GM12878 (cell line): Measurements from ENCODE around the gene AGER. TPM values are rescaled to one million over a fixed set of nuclear protein-coding genes. Genes with fewer than 3 reads are reported as not detected.

Source experiments
- ATAC-seq: fragments of 200-7000 bp; cut with Tn5 transposase; 3 replicates; pipeline ENCODE4 v1.9.1; 2020; ENCODE audit warnings: mild to moderate bottlenecking, moderate library complexity
- BruUV-seq: library from RNA; stranded (reverse); fragments of 400-500 nt; replicated peaks from 2 replicates; lab custom pipeline; 2021; lab: Mats Ljungman, UMichigan
- CTCF ChIA-PET: fragments of 300-600 bp; sonication (Branson Sonifier 250); formaldehyde crosslinking; extraction: SDS; loops from one replicate; lab custom pipeline; 2021; ENCODE audit warnings: inconsistent platforms; lab: Yijun Ruan, JAX
- POLR2A ChIA-PET: fragments of 350-600 bp; formaldehyde crosslinking; extraction: SDS; loops from one replicate; lab custom pipeline; 2021; ENCODE audit warnings: inconsistent platforms; lab: Charles Lee
- RAD21 ChIA-PET: fragments of 300-600 bp; sonication (Branson Sonifier 250); formaldehyde crosslinking; loops from one replicate; lab custom pipeline; 2023; ENCODE audit warnings: antibody characterized with exemption; ENCODE audit not compliant: unreplicated experiment; lab: Charles Lee
- SMC1A ChIA-PET: fragments of 300-600 bp; sonication (Branson Sonifier 250); formaldehyde crosslinking; loops from one replicate; lab custom pipeline; 2023; ENCODE audit not compliant: unreplicated experiment, uncharacterized antibody; lab: Charles Lee
- DNase-seq: peaks from one replicate; pipeline ENCODE4 v3.0.0-alpha.2; 2011; ENCODE audit warnings: low read depth, low spot score
- FAIRE-seq: peaks from 3 replicates; lab custom pipeline; 2011; peaks lifted over from hg19 to GRCh38; lab: Jason Lieb, UNC
- H2AFZ ChIP-seq: 2 replicates; pipeline ENCODE4 v1.6.0; 2011; ENCODE audit warnings: low read depth, low read length, control low read depth; ENCODE audit not compliant: control insufficient read depth
- H3K27ac ChIP-seq: 2 replicates; pipeline ENCODE4 v1.5.1; 2011; ENCODE audit warnings: control low read depth; ENCODE audit not compliant: control insufficient read depth, insufficient read depth
- H3K27me3 ChIP-seq, 2 experiments: replicated peaks in 1 of 2; 2 replicates each; pipeline versions ENCODE4 v1.6.0 to v1.6.1; 2011; ENCODE audit warnings: low read length in 1 of 2; ENCODE audit not compliant: control insufficient read depth in 2 of 2, insufficient read depth in 2 of 2
- H3K36me3 ChIP-seq, 2 experiments: 2 replicates each; pipeline ENCODE4 v1.5.1; 2011; ENCODE audit warnings: low read length in 1 of 2; ENCODE audit not compliant: control insufficient read depth in 2 of 2, insufficient read depth in 2 of 2
- H3K4me1 ChIP-seq: 2 replicates; pipeline ENCODE4 v1.6.1; 2011; ENCODE audit warnings: mild to moderate bottlenecking, low read length, moderate library complexity, mixed read lengths; ENCODE audit not compliant: control insufficient read depth, insufficient read depth
- H3K4me2 ChIP-seq: 2 replicates; pipeline ENCODE4 v1.6.0; 2011; ENCODE audit warnings: control low read depth; ENCODE audit not compliant: control insufficient read depth, insufficient read depth
- H3K4me3 ChIP-seq: fragments of 200-600 bp; sonication (generic); 2 replicates; pipeline ENCODE4 v1.5.1; 2016
- H3K79me2 ChIP-seq: 2 replicates; pipeline ENCODE4 v1.6.0; 2011; ENCODE audit warnings: low read length; ENCODE audit not compliant: control insufficient read depth, insufficient read depth
- H3K9ac ChIP-seq: 2 replicates; pipeline ENCODE4 v1.8.0; 2011; ENCODE audit warnings: low read length, control low read depth, mixed read lengths; ENCODE audit not compliant: control insufficient read depth, insufficient read depth
- H3K9me3 ChIP-seq: replicated peaks from 3 replicates; pipeline ENCODE4 v1.5.1; 2011; ENCODE audit warnings: mild to moderate bottlenecking, low read length; ENCODE audit not compliant: control insufficient read depth, insufficient read depth
- H4K20me1 ChIP-seq: 2 replicates; pipeline ENCODE4 v1.6.0; 2011; ENCODE audit not compliant: control insufficient read depth, insufficient read depth
- EED ChIP-seq: sonication (generic); IDR thresholded peaks from 2 replicates; pipeline ENCODE4 v1.6.1; 2016; ENCODE audit warnings: antibody characterized with exemption, low read depth
- HDAC2 ChIP-seq: fragments of 200-600 bp; sonication (generic); IDR thresholded peaks from 2 replicates; pipeline ENCODE4 v1.6.1; 2017
- IRF4 ChIP-seq: IDR thresholded peaks from 2 replicates; pipeline ENCODE4 v1.6.1; 2011; ENCODE audit warnings: low read depth, low read length
- KLF5 ChIP-seq: fragments of 450-650 bp; IDR thresholded peaks from 2 replicates; pipeline ENCODE4 v1.6.1; 2014; ENCODE audit warnings: mild to moderate bottlenecking; ENCODE audit not compliant: partially characterized antibody
- NFIC ChIP-seq: IDR thresholded peaks from 2 replicates; pipeline ENCODE4 v1.6.1; 2012; ENCODE audit warnings: low read depth, mild to moderate bottlenecking, inconsistent platforms, low read length, moderate library complexity
- PML ChIP-seq: IDR thresholded peaks from 2 replicates; pipeline ENCODE4 v1.6.1; 2012; ENCODE audit warnings: low read length, inconsistent platforms
- RAD21 ChIP-seq: IDR thresholded peaks from 2 replicates; pipeline ENCODE4 v1.6.1; 2011; ENCODE audit warnings: mild to moderate bottlenecking, low read depth, low read length, moderate library complexity; ENCODE audit not compliant: insufficient read depth
- RCOR1 ChIP-seq: conservative IDR thresholded peaks from 2 replicates; pipeline ENCODE4 v1.6.1; 2012; ENCODE audit warnings: low read depth, low read length, improper control_type of control experiment
- RFX5 ChIP-seq: IDR thresholded peaks from 2 replicates; pipeline ENCODE4 v1.6.1; 2011; ENCODE audit warnings: low read depth, low read length, improper control_type of control experiment
- SREBF2 ChIP-seq: IDR thresholded peaks from 2 replicates; pipeline ENCODE4 v1.6.1; 2012; ENCODE audit warnings: mild to moderate bottlenecking, low read length
- ZNF384 ChIP-seq: IDR thresholded peaks from 2 replicates; pipeline ENCODE4 v1.6.1; 2012; ENCODE audit warnings: low read depth, mild to moderate bottlenecking, low read length, improper control_type of control experiment, borderline replicate concordance
- WGBS: methylation state at CpG from one replicate; pipeline ENCODE4 v1.1.6; 2016; ENCODE audit warnings: low lambda C conversion rate; ENCODE audit not compliant: insufficient replicate concordance, insufficient coverage; ENCODE audit errors: missing lambda C conversion rate; 5-methylcytosine and 5-hydroxymethylcytosine counted together
- in situ Hi-C: fragments of 300-500 bp; cut with MboI; formaldehyde crosslinking; loops from 9 replicates; pipeline ENCODE4 v1.14.3; 2018; ENCODE audit warnings: mixed read lengths
- intact Hi-C: fragments of 100-400 bp; cut with micrococcal nuclease; formaldehyde crosslinking; loops from one replicate; pipeline ENCODE4 v1.14.2; 2022; ENCODE audit not compliant: unreplicated experiment
- polyA plus RNA-seq, 11 experiments: library from polyadenylated mRNA; depleted of rRNA in 4 of 11; unstranded in 6 of 11; stranded (reverse) in 5 of 11; fragments of >200 nt; fragmentation: Nextera tagmentation in 4 of 11; fragmentation: Illumina TruSeq in 1 of 11; extraction: Ambion mirVana in 4 of 11; extraction: Trizol in 1 of 11; gene quantifications; 1 replicate in 1 of 11; 2 replicates in 10 of 11; pipeline versions ENCODE4 v1.2.1 to v1.2.3, GENCODE V29; 2011 to 2016; ENCODE audit warnings: inconsistent platforms in 2 of 11, missing spikeins in 2 of 11, low read depth in 1 of 11
- total RNA-seq, 4 experiments: library from RNA; depleted of rRNA in 3 of 4; stranded (reverse); fragments of >200 nt in 3 of 4; fragmentation: Illumina TruSeq in 1 of 4; extraction: Trizol in 1 of 4; gene quantifications; 2 replicates each; pipeline versions ENCODE4 v1.2.1 to v1.2.3, GENCODE V29; 2013 to 2021
- TF ChIP-seq, protein P1 (sequence below): fragments of 450-650 bp; IDR thresholded peaks from 2 replicates; pipeline ENCODE4 v1.6.1; 2017; ENCODE audit warnings: mild to moderate bottlenecking, moderate library complexity

AGER gene
- total and polyA plus RNA-seq, 10 of the 15 experiments (the other 5 are each of a cell fraction or from before 2014, with no cell fraction given): 1.1 to 18.2 (median 3.9) TPM

DNA sequence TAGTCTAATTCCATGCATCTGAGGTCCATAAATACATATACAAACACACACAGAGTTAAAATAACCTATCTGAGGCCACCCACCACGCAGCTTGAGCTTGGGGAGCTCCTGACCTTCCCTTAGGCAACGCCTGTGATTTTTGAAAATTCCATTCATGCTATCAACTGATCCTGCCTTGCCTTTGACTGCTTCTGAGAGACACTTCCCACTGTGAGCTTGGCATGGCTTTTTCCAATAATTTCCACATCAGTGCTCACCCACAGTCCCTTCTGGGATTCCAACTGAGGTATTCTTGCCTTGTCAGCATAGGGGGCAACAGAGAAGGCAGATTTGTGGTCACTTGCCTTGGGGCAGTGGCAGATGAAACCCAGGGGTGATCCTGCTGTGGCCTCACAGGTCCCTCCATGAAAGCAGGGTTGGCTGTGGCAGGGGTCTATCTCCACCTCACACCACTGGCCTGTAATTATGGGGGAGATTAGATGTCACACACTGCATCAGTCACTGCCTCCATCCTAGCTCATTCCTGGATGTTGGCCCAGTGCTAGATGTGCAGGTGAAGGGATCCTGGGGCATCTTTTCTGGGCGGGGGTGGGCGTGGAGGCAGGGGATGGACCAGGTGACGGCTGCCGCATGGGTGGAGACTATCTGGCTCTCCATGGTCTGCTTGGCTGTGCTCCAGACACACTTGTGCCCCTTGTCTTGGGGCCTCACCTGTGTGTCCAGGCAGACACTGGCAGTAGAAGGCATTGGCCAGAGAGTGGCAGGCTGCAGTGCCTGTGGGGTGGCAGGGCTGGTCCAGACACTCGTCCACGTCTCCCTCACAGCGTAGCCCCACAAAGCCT is 19.6 kb upstream of the AGER start:
- RAD21 ChIA-PET: no interaction called here
- FAIRE-seq (no peak), ATAC-seq (no peak), DNase-seq (no peak)
- no peak overlapping the region for H3K4me3 ChIP-seq
- H3K4me1 ChIP-seq: no peaks in the 10 kb centered on the region
- no peaks in the 10 kb centered on the region for H3K79me2 ChIP-seq
- H3K4me2 ChIP-seq: no peak overlapping the region
- intact Hi-C loops: no loop called here
- CTCF ChIA-PET: interaction anchor here (1.4 kb wide), 1 partner anchor 45 kb away, joined by 3 read pairs; no protein-coding TSS in a partner anchor
- SMC1A ChIA-PET: no interaction called here
- H3K9ac ChIP-seq: no peak overlapping the region
- no peaks in the 10 kb centered on the region for H3K9me3 ChIP-seq
- POLR2A ChIA-PET: no interaction called here
- no peak for TF ChIP-seq SREBF2
- TF ChIP-seq PML: no peak
- no peak for TF ChIP-seq RAD21
- TF ChIP-seq HDAC2: no peak
- no peak for TF ChIP-seq IRF4
- TF ChIP-seq ZNF384: no peak
- TF ChIP-seq EED: no peak
- no peaks in the 10 kb centered on the region for H3K36me3 ChIP-seq
- H3K27ac ChIP-seq: no peak overlapping the region
- no peaks in the 10 kb centered on the region for H3K27me3 ChIP-seq
- H2AFZ ChIP-seq: no peak overlapping the region
- 50% methylated on average over 9 of the region's 9 CpGs for WGBS
- no TSS peak for BruUV-seq
- in situ Hi-C loops: no loop called here
- no peaks in the 10 kb centered on the region for H4K20me1 ChIP-seq

DNA sequence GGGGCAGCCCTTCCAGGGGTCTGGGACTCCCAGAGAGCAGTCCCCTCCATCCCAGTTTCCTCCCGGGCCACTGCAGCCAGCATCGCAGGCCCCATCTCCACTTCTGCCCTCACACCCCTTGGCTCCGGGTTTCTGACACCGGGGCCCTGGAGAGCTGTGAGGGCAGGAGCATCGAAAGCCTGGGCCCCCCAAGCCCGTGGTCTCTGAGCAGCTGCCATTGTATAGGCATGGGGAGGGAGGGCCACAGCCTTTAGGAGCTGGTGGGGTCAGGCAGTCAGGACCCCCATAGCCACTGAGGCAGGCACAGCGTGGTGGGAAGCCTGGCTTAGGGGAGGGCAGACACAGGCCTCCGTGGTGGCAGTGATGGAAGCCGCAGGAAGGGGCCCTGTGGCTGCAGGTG is 18.1 kb upstream of the AGER start:
- no peaks in the 10 kb centered on the region for H3K36me3 ChIP-seq
- no peak overlapping the region for H3K4me2 ChIP-seq
- in situ Hi-C loops (no loop called here), intact Hi-C loops (no loop called here)
- ChIA-PET SMC1A (no interaction called here), RAD21 (no interaction called here), POLR2A (no interaction called here), CTCF (interaction anchor here (0.6 kb wide), 1 partner anchor 83 kb away, joined by 3 read pairs; no protein-coding TSS in a partner anchor)
- peaks cover 3% of the 10 kb centered on the region for H3K4me1 ChIP-seq
- WGBS: 57% methylated on average over 9 of the region's 9 CpGs
- H3K9me3 ChIP-seq: no peaks in the 10 kb centered on the region
- H4K20me1 ChIP-seq: no peaks in the 10 kb centered on the region
- no peak overlapping the region for H3K27ac ChIP-seq
- FAIRE-seq (no peak), ATAC-seq (no peak), DNase-seq (no peak)
- no peaks in the 10 kb centered on the region for H3K79me2 ChIP-seq
- no peak overlapping the region for H3K9ac ChIP-seq
- H2AFZ ChIP-seq: no peak overlapping the region
- H3K4me3 ChIP-seq: no peak overlapping the region
- H3K27me3 ChIP-seq: no peaks in the 10 kb centered on the region
- no TSS peak for BruUV-seq
- TF ChIP-seq RCOR1: no peak
- TF ChIP-seq NFIC: no peak
- TF ChIP-seq, protein P1, sequence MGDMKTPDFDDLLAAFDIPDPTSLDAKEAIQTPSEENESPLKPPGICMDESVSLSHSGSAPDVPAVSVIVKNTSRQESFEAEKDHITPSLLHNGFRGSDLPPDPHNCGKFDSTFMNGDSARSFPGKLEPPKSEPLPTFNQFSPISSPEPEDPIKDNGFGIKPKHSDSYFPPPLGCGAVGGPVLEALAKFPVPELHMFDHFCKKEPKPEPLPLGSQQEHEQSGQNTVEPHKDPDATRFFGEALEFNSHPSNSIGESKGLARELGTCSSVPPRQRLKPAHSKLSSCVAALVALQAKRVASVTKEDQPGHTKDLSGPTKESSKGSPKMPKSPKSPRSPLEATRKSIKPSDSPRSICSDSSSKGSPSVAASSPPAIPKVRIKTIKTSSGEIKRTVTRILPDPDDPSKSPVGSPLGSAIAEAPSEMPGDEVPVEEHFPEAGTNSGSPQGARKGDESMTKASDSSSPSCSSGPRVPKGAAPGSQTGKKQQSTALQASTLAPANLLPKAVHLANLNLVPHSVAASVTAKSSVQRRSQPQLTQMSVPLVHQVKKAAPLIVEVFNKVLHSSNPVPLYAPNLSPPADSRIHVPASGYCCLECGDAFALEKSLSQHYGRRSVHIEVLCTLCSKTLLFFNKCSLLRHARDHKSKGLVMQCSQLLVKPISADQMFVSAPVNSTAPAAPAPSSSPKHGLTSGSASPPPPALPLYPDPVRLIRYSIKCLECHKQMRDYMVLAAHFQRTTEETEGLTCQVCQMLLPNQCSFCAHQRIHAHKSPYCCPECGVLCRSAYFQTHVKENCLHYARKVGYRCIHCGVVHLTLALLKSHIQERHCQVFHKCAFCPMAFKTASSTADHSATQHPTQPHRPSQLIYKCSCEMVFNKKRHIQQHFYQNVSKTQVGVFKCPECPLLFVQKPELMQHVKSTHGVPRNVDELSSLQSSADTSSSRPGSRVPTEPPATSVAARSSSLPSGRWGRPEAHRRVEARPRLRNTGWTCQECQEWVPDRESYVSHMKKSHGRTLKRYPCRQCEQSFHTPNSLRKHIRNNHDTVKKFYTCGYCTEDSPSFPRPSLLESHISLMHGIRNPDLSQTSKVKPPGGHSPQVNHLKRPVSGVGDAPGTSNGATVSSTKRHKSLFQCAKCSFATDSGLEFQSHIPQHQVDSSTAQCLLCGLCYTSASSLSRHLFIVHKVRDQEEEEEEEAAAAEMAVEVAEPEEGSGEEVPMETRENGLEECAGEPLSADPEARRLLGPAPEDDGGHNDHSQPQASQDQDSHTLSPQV: no peak
- TF ChIP-seq RFX5: no peak
- TF ChIP-seq KLF5: no peak
